ENCODE data around the gene OBSCN. TPM values are rescaled to one million over a fixed set of nuclear protein-coding genes. Genes with fewer than 3 reads are reported as not detected.
A peak's percentile ranks its signal among the peaks of the same experiment; 100 is the strongest.

Gene OBSCN
- total RNA-seq, 1 experiment from 2014 or later: 29.1 TPM

- H3K9me3 ChIP-seq (ENCODE audit: low read length): no peaks in the 10 kb centered on the region
- TSS peak; percentile 83 for BruUV-seq (replicated peaks)
- POLR2A ChIA-PET (ENCODE audit: unreplicated experiment): interaction anchor here (0.5 to 1.6 kb wide), 4 partner anchors 9 to 107 kb away, joined by 3 to 11 read pairs (median 4); no protein-coding TSS in a partner anchor
- peak overlapping the region; percentile 57; the same call in 1 of the 2 replicates for H3K27ac ChIP-seq (ENCODE audit: low read length)
- peaks cover 24% of the 10 kb centered on the region for H3K79me2 ChIP-seq (ENCODE audit: low read length)
- H2AFZ ChIP-seq (ENCODE audit: low read length): peak overlapping the region; percentile 96
- CTCF ChIA-PET: interaction anchor here (0.5 to 2.5 kb wide), 8 partner anchors 17 to 307 kb away, joined by 3 to 19 read pairs (median 6); no protein-coding TSS in a partner anchor
- DNase-seq: no peak
- intact Hi-C loops (cut with micrococcal nuclease): loop anchor here (5.0 to 10.0 kb wide), 3 partner anchors 293 to 1977 kb away; partner anchors contain the start of gene ACBD3
- H3F3A ChIP-seq (ENCODE audit: low read length, unreplicated experiment): no peaks in the 10 kb centered on the region
- peak overlapping the region; percentile 96 for H3K9ac ChIP-seq (ENCODE audit: low read length)
- no peaks in the 10 kb centered on the region for H4K20me1 ChIP-seq (ENCODE audit: low read length)
- TF ChIP-seq EZH2 (IDR thresholded peaks at IDR 0.05; ENCODE audit: low read length, unreplicated experiment) (no peak), CTCF (conservative IDR thresholded peaks at IDR 0.05; ENCODE audit: low read depth, low read length) (no peak)
- ATAC-seq: peak; percentile 0
- H3K4me2 ChIP-seq (ENCODE audit: low read length): peak overlapping the region; percentile 100
- H3K27me3 ChIP-seq (ENCODE audit: low read length): no peaks in the 10 kb centered on the region
- H3K36me3 ChIP-seq (ENCODE audit: low read depth, low read length): no peaks in the 10 kb centered on the region
- H3K4me3 ChIP-seq (ENCODE audit: low read length): peak overlapping the region; percentile 73
- peaks cover 18% of the 10 kb centered on the region for H3K4me1 ChIP-seq (ENCODE audit: insufficient read depth, low read length)
- H3K9me2 ChIP-seq (replicated peaks; ENCODE audit: low read length): no peaks in the 10 kb centered on the region
These were observed 43.1 kb upstream of the OBSCN start for GRCh38 chr1:228164561-228165371.

GRCh38 chr1:228165372-228166169, 42.3 kb upstream of the OBSCN start, which contains the start of gene IBA57:
IBA57 (plus strand) TSS chr1:228165804; CDS start chr1:228165817, 13 bp downstream.
- TF ChIP-seq CTCF (conservative IDR thresholded peaks at IDR 0.05; ENCODE audit: low read depth, low read length) (peak; percentile 95), EZH2 (IDR thresholded peaks at IDR 0.05; ENCODE audit: low read length, unreplicated experiment) (no peak)
- BruUV-seq (replicated peaks): no TSS peak
- H3K4me2 ChIP-seq (ENCODE audit: low read length): peak within 1 kb of the TSS; percentile 100
- peak; percentile 100 for DNase-seq
- POLR2A ChIA-PET (ENCODE audit: unreplicated experiment): interaction anchor here (0.5 to 1.6 kb wide), 6 partner anchors 9 to 108 kb away, joined by 3 to 35 read pairs (median 8); no protein-coding TSS in a partner anchor
- intact Hi-C loops (cut with micrococcal nuclease): loop anchor here (1.0 to 10.0 kb wide), 9 partner anchors 25 to 1978 kb away; partner anchors contain the start of genes ACBD3, ARF1, GUK1 and MRPL55
- peak within 1 kb of the TSS; percentile 96 for H3K9ac ChIP-seq (ENCODE audit: low read length)
- no peaks in the 10 kb centered on the region for H3K9me3 ChIP-seq (ENCODE audit: low read length)
- H3K79me2 ChIP-seq (ENCODE audit: low read length): peaks cover 24% of the 10 kb centered on the region
- H4K20me1 ChIP-seq (ENCODE audit: low read length): no peaks in the 10 kb centered on the region
- H3K4me1 ChIP-seq (ENCODE audit: insufficient read depth, low read length): peaks cover 18% of the 10 kb centered on the region
- peak within 1 kb of the TSS; percentile 77 for H3K4me3 ChIP-seq (ENCODE audit: low read length)
- peak within 1 kb of the TSS; percentile 93 for H3K27ac ChIP-seq (ENCODE audit: low read length)
- H3F3A ChIP-seq (ENCODE audit: low read length, unreplicated experiment): no peaks in the 10 kb centered on the region
- peak; percentile 86 for ATAC-seq
- CTCF ChIA-PET: interaction anchor here (0.5 to 2.5 kb wide), 13 partner anchors 11 to 1758 kb away, joined by 3 to 19 read pairs (median 5); partner anchors contain the start of gene PARP1
- H3K27me3 ChIP-seq (ENCODE audit: low read length): no peaks in the 10 kb centered on the region
- peak within 1 kb of the TSS; percentile 96 for H2AFZ ChIP-seq (ENCODE audit: low read length)
- H3K9me2 ChIP-seq (replicated peaks; ENCODE audit: low read length): no peaks in the 10 kb centered on the region
- H3K36me3 ChIP-seq (ENCODE audit: low read depth, low read length): no peaks in the 10 kb centered on the region

Data from PC-3 (cell line).